HepG2 (cell line): ENCODE measurements around the gene DGKB.

Experiments
- ATM ChIP-seq: fragments of 450-650 bp; IDR thresholded peaks from 2 replicates; pipeline ENCODE4 v1.7.1; 2017; ENCODE audit warnings: mild to moderate bottlenecking, borderline replicate concordance
- BRCA1 ChIP-seq: sonication (generic); formaldehyde crosslinking; IDR thresholded peaks from 2 replicates; pipeline ENCODE4 v1.4.0; 2020; ENCODE audit warnings: missing genetic modification reagents
- BRD4 ChIP-seq: sonication (generic); formaldehyde crosslinking; IDR thresholded peaks from 2 replicates; pipeline ENCODE4 v1.4.0; 2020; ENCODE audit warnings: missing genetic modification reagents
- CENPX ChIP-seq: sonication (generic); formaldehyde crosslinking; IDR thresholded peaks from 2 replicates; pipeline ENCODE4 v1.9.0; 2021; ENCODE audit warnings: mild to moderate bottlenecking, missing genetic modification reagents, moderate library complexity
- CTCF ChIP-seq: sonication (generic); formaldehyde crosslinking; IDR thresholded peaks from 2 replicates; pipeline ENCODE4 v1.5.0; 2020; ENCODE audit warnings: mild to moderate bottlenecking, missing genetic modification reagents, moderate library complexity
- GMEB2 ChIP-seq: IDR thresholded peaks from 2 replicates; pipeline ENCODE4 v1.6.1; 2016; ENCODE audit warnings: missing biosample characterization, missing genetic modification reagents, low read depth
- HMGXB4 ChIP-seq, 2 experiments: sonication (generic) in 1 of 2; formaldehyde crosslinking in 1 of 2; IDR thresholded peaks; 2 replicates each; pipeline versions ENCODE4 v1.4.0 to v1.6.1; 2018 to 2020; ENCODE audit warnings: missing genetic modification reagents in 2 of 2, borderline replicate concordance in 1 of 2, low read depth in 1 of 2, mild to moderate bottlenecking in 1 of 2, missing biosample characterization in 1 of 2
- IRX3 ChIP-seq: sonication (generic); formaldehyde crosslinking; IDR thresholded peaks from 2 replicates; pipeline ENCODE4 v1.8.1; 2023; ENCODE audit warnings: mild to moderate bottlenecking, low read depth, missing genetic modification reagents, borderline replicate concordance
- JUND ChIP-seq: sonication (generic); formaldehyde crosslinking; IDR thresholded peaks from 2 replicates; pipeline ENCODE4 v1.8.0; 2022; ENCODE audit warnings: mild to moderate bottlenecking, missing genetic modification reagents
- POLR2A ChIP-seq, 2 experiments: IDR thresholded peaks; 2 replicates each; pipeline ENCODE4 v1.6.1; 2011; ENCODE audit warnings: low read depth in 2 of 2, low read length in 2 of 2, mild to moderate bottlenecking in 1 of 2, moderate library complexity in 1 of 2; ENCODE audit not compliant: insufficient read depth in 1 of 2
- SNRNP70 ChIP-seq: fragments of 200-400 bp; formaldehyde crosslinking; IDR thresholded peaks from 2 replicates; pipeline ENCODE4 v1.6.1; 2017; ENCODE audit warnings: mild to moderate bottlenecking, low read depth, low read length, moderate library complexity
- USF2 ChIP-seq, 2 experiments: sonication (generic) in 1 of 2; formaldehyde crosslinking in 1 of 2; IDR thresholded peaks; 2 replicates each; pipeline versions ENCODE4 v1.5.1 to v1.6.1; 2011 to 2020; ENCODE audit warnings: borderline replicate concordance in 1 of 2, low read depth in 1 of 2, low read length in 1 of 2, mild to moderate bottlenecking in 1 of 2, missing genetic modification reagents in 1 of 2, moderate library complexity in 1 of 2
- ZNF576 ChIP-seq: sonication (generic); formaldehyde crosslinking; IDR thresholded peaks from 2 replicates; pipeline ENCODE4 v1.4.0; 2020; ENCODE audit warnings: mild to moderate bottlenecking, missing genetic modification reagents
- ZNF609 ChIP-seq: sonication (generic); formaldehyde crosslinking; IDR thresholded peaks from 2 replicates; pipeline ENCODE4 v1.4.0; 2020; ENCODE audit warnings: mild to moderate bottlenecking, missing genetic modification reagents, borderline replicate concordance

- TF ChIP-seq ATM: no peak
- TF ChIP-seq JUND (CRISPR knock-in tag): no peak
- TF ChIP-seq CTCF (CRISPR knock-in tag): no peak
- no peak for TF ChIP-seq ZNF609 (CRISPR knock-in tag)
- no peak for TF ChIP-seq GMEB2
- no peak for TF ChIP-seq SNRNP70
- no peak for TF ChIP-seq IRX3 (CRISPR knock-in tag)
- no peak for TF ChIP-seq HMGXB4 (CRISPR knock-in tag; IDR thresholded peaks at IDR 0.05; ENCODE audit: borderline replicate concordance in 1 of 2, low read depth in 1 of 2)
- no peak for TF ChIP-seq POLR2A (IDR thresholded peaks at IDR 0.05; ENCODE audit: insufficient read depth in 1 of 2, low read depth in 2 of 2, low read length in 2 of 2)
- TF ChIP-seq USF2 (IDR thresholded peaks at IDR 0.05; ENCODE audit: low read depth, low read length): no peak
- no peak for TF ChIP-seq USF2 (CRISPR knock-in tag; IDR thresholded peaks at IDR 0.05; ENCODE audit: borderline replicate concordance)
- TF ChIP-seq CENPX: no peak
- no peak for TF ChIP-seq ZNF576 (CRISPR knock-in tag)
- TF ChIP-seq BRCA1 (CRISPR knock-in tag): no peak
- TF ChIP-seq BRD4 (CRISPR knock-in tag): no peak
These were observed 124.7 kb downstream of the DGKB start for GRCh38 chr7:14777806-14778205.
